A549 (cell line): ENCODE data around the gene FBN2. TPM values are rescaled to one million over a fixed set of nuclear protein-coding genes. Genes with fewer than 3 reads are reported as not detected.

ENCODE experiments used
- ATAC-seq, 2 experiments: fragments of 200-7000 bp in 1 of 2; fragments of >200 bp in 1 of 2; cut with Nextera tagmentation in 1 of 2; cut with Tn5 transposase in 1 of 2; 3 replicates each; pipeline versions ENCODE4 v1.8.0 to v1.9.1; 2018 to 2020; ENCODE audit warnings: mild to moderate bottlenecking in 1 of 2, moderate library complexity in 1 of 2
- CTCF ChIA-PET: fragments of 300-600 bp; sonication (Branson Sonifier 250); formaldehyde crosslinking; extraction: SDS; loops from one replicate; lab custom pipeline; 2021; ENCODE audit warnings: antibody characterized with exemption, inconsistent platforms; lab: Yijun Ruan, JAX
- POLR2A ChIA-PET: fragments of 350-600 bp; formaldehyde crosslinking; extraction: SDS; loops from one replicate; lab custom pipeline; 2021; ENCODE audit warnings: antibody characterized with exemption, inconsistent platforms; lab: Yijun Ruan, JAX
- DNase-seq, 2 experiments: peaks; one replicate each; pipeline versions ENCODE4 v3.0.0 to v3.0.0-alpha.2; 2011 to 2016; ENCODE audit warnings: low read depth in 1 of 2, low spot score in 1 of 2
- FAIRE-seq: peaks from 2 replicates; lab custom pipeline; 2011; peaks lifted over from hg19 to GRCh38; lab: Jason Lieb, UNC
- H3K27ac ChIP-seq, 2 experiments: fragments of >200 bp; sonication (Bioruptor Twin); formaldehyde crosslinking; 3 replicates each; pipeline ENCODE4 v1.5.1; 2016 to 2017
- H3K4me1 ChIP-seq: fragments of >200 bp; sonication (Bioruptor Twin); formaldehyde crosslinking; 3 replicates; pipeline ENCODE4 v1.6.1; 2016
- H3K4me2 ChIP-seq: fragments of >200 bp; sonication (Bioruptor Twin); formaldehyde crosslinking; 3 replicates; pipeline ENCODE4 v1.6.1; 2016
- H3K4me3 ChIP-seq: fragments of >200 bp; sonication (Bioruptor Twin); formaldehyde crosslinking; 3 replicates; pipeline ENCODE4 v1.5.1; 2016
- H3K9me3 ChIP-seq: fragments of >200 bp; sonication (Bioruptor Twin); formaldehyde crosslinking; 3 replicates; pipeline ENCODE4 v1.6.1; 2016
- CHD4 ChIP-seq: fragments of 200-600 bp; sonication (generic); IDR thresholded peaks from 2 replicates; pipeline ENCODE4 v1.6.1; 2016; ENCODE audit warnings: antibody characterized with exemption, mild to moderate bottlenecking, borderline replicate concordance
- E2F6 ChIP-seq: IDR thresholded peaks from 2 replicates; pipeline ENCODE4 v1.6.1; 2012; ENCODE audit warnings: low read depth, borderline replicate concordance
- EHF ChIP-seq: fragments of 250-450 bp; sonication (Bioruptor Pico); IDR thresholded peaks from 2 replicates; pipeline ENCODE4 v1.5.0; 2020; ENCODE audit warnings: mild to moderate bottlenecking
- ELK1 ChIP-seq: fragments of 150-350 bp; IDR thresholded peaks from 2 replicates; pipeline ENCODE4 v1.6.1; 2014; ENCODE audit warnings: low read depth, mild to moderate bottlenecking, low read length
- EP300 ChIP-seq, 2 experiments: fragments of >200 bp; sonication (Bioruptor Twin); formaldehyde crosslinking; IDR thresholded peaks; 2 replicates in 1 of 2; 3 replicates in 1 of 2; pipeline ENCODE4 v1.6.1; 2016 to 2017
- FOXS1 ChIP-seq: fragments of 250-450 bp; sonication (Bioruptor Pico); IDR thresholded peaks from 2 replicates; pipeline ENCODE4 v1.5.0; 2020; ENCODE audit warnings: mild to moderate bottlenecking, moderate library complexity
- HDAC2 ChIP-seq: fragments of 200-600 bp; sonication (generic); IDR thresholded peaks from 2 replicates; pipeline ENCODE4 v1.6.1; 2016
- HEYL ChIP-seq: fragments of 250-450 bp; sonication (Bioruptor Pico); IDR thresholded peaks from 2 replicates; pipeline ENCODE4 v1.8.0; 2021; ENCODE audit warnings: mild to moderate bottlenecking, moderate library complexity
- HOXA7 ChIP-seq: fragments of 250-450 bp; sonication (Bioruptor Pico); IDR thresholded peaks from 2 replicates; pipeline ENCODE4 v1.5.0; 2020; ENCODE audit warnings: mild to moderate bottlenecking, moderate library complexity
- KDM1A ChIP-seq: fragments of 200-600 bp; sonication (generic); IDR thresholded peaks from 2 replicates; pipeline ENCODE4 v1.6.1; 2016; ENCODE audit warnings: low read depth, mild to moderate bottlenecking
- MYC ChIP-seq: IDR thresholded peaks from 2 replicates; pipeline ENCODE4 v1.6.1; 2012; ENCODE audit warnings: mild to moderate bottlenecking, inconsistent platforms, low read length, improper control_type of control experiment, borderline replicate concordance
- RFX5 ChIP-seq: fragments of 450-650 bp; IDR thresholded peaks from 2 replicates; pipeline ENCODE4 v1.7.1; 2014; ENCODE audit warnings: antibody characterized with exemption, mild to moderate bottlenecking, moderate library complexity
- SMC3 ChIP-seq: fragments of >200 bp; sonication (Bioruptor Twin); formaldehyde crosslinking; IDR thresholded peaks from 3 replicates; pipeline ENCODE4 v1.6.1; 2018; ENCODE audit warnings: inconsistent platforms
- TP53 ChIP-seq: fragments of 250-450 bp; sonication (Bioruptor Pico); IDR thresholded peaks from 2 replicates; pipeline ENCODE4 v1.5.0; 2021; ENCODE audit warnings: mild to moderate bottlenecking, moderate library complexity
- ZFP36 ChIP-seq: fragments of 450-650 bp; IDR thresholded peaks from 2 replicates; pipeline ENCODE4 v1.6.1; 2014; ENCODE audit warnings: borderline replicate concordance; ENCODE audit not compliant: partially characterized antibody
- WGBS: methylation state at CpG from one replicate; pipeline ENCODE4 v1.1.6; 2017; ENCODE audit errors: missing lambda C conversion rate; 5-methylcytosine and 5-hydroxymethylcytosine counted together
- polyA plus RNA-seq, 4 experiments: library from polyadenylated mRNA; depleted of rRNA in 3 of 4; stranded (reverse); fragments of >200 nt; fragmentation: RNase III in 1 of 4; extraction: RNeasy Plus Mini Kit Qiagen cat#74134 plus additional on column Dnase treatment in 1 of 4; gene quantifications; 2 replicates in 3 of 4; 3 replicates in 1 of 4; pipeline ENCODE4 v1.2.3, GENCODE V29; 2011 to 2017
- TF ChIP-seq, protein P1 (sequence below): fragments of >200 bp; sonication (Bioruptor Twin); formaldehyde crosslinking; IDR thresholded peaks from 2 replicates; pipeline ENCODE4 v1.6.1; 2016
- TF ChIP-seq, protein P2 (sequence below): fragments of 200-600 bp; sonication (generic); IDR thresholded peaks from 2 replicates; pipeline ENCODE4 v1.6.1; 2016; ENCODE audit warnings: antibody characterized with exemption, mild to moderate bottlenecking, moderate library complexity
- TF ChIP-seq, protein P3 (sequence below): fragments of >200 bp; sonication (Bioruptor Twin); formaldehyde crosslinking; IDR thresholded peaks from 3 replicates; pipeline ENCODE4 v1.6.1; 2016

FBN2 gene
- polyA plus RNA-seq, 2 of the 4 experiments (the other 2 are of a cell fraction): 22.2 to 22.7 TPM

GRCh38 chr5:128243958-128244582 lies 294.0 kb downstream of the FBN2 start:
- no peak for ATAC-seq
- POLR2A ChIA-PET: no interaction called here
- no peak overlapping the region for H3K4me3 ChIP-seq
- H3K4me2 ChIP-seq: no peak overlapping the region
- no peaks in the 10 kb centered on the region for H3K9me3 ChIP-seq
- 29% methylated on average over 3 of the region's 3 CpGs for WGBS
- H3K27ac ChIP-seq: no peak overlapping the region
- CTCF ChIA-PET: no interaction called here
- TF ChIP-seq ZFP36 (no peak), E2F6 (no peak), HDAC2 (no peak), EP300 (IDR thresholded peaks at IDR 0.05) (no peak), SMC3 (no peak), HOXA7 (CRISPR knock-in tag) (no peak)
- TF ChIP-seq, protein P1, sequence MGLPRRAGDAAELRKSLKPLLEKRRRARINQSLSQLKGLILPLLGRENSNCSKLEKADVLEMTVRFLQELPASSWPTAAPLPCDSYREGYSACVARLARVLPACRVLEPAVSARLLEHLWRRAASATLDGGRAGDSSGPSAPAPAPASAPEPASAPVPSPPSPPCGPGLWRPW: no peak
- TF ChIP-seq, protein P2, sequence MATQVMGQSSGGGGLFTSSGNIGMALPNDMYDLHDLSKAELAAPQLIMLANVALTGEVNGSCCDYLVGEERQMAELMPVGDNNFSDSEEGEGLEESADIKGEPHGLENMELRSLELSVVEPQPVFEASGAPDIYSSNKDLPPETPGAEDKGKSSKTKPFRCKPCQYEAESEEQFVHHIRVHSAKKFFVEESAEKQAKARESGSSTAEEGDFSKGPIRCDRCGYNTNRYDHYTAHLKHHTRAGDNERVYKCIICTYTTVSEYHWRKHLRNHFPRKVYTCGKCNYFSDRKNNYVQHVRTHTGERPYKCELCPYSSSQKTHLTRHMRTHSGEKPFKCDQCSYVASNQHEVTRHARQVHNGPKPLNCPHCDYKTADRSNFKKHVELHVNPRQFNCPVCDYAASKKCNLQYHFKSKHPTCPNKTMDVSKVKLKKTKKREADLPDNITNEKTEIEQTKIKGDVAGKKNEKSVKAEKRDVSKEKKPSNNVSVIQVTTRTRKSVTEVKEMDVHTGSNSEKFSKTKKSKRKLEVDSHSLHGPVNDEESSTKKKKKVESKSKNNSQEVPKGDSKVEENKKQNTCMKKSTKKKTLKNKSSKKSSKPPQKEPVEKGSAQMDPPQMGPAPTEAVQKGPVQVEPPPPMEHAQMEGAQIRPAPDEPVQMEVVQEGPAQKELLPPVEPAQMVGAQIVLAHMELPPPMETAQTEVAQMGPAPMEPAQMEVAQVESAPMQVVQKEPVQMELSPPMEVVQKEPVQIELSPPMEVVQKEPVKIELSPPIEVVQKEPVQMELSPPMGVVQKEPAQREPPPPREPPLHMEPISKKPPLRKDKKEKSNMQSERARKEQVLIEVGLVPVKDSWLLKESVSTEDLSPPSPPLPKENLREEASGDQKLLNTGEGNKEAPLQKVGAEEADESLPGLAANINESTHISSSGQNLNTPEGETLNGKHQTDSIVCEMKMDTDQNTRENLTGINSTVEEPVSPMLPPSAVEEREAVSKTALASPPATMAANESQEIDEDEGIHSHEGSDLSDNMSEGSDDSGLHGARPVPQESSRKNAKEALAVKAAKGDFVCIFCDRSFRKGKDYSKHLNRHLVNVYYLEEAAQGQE: no peak
- DNase-seq: no peak
- no peaks in the 10 kb centered on the region for H3K4me1 ChIP-seq
- FAIRE-seq: no peak

GRCh38 chr5:128241051-128241695 lies 296.9 kb downstream of the FBN2 start:
- FAIRE-seq (no peak), DNase-seq (no peak), ATAC-seq (no peak)
- no peaks in the 10 kb centered on the region for H3K4me1 ChIP-seq
- WGBS: 61% methylated on average over 2 of the region's 2 CpGs
- ChIA-PET POLR2A (no interaction called here), CTCF (interaction anchor here (0.7 kb wide), 1 partner anchor 496 kb away, joined by 3 read pairs; no protein-coding TSS in a partner anchor)
- no peak overlapping the region for H3K4me3 ChIP-seq
- H3K27ac ChIP-seq: no peak overlapping the region
- H3K4me2 ChIP-seq: no peak overlapping the region
- no peaks in the 10 kb centered on the region for H3K9me3 ChIP-seq
- TF ChIP-seq CHD4 (no peak), KDM1A (no peak), E2F6 (no peak), EHF (CRISPR knock-in tag) (no peak), RFX5 (no peak), SMC3 (no peak), ELK1 (no peak), MYC (no peak), FOXS1 (CRISPR knock-in tag) (no peak), TP53 (CRISPR knock-in tag) (no peak), HEYL (CRISPR knock-in tag) (no peak)
- TF ChIP-seq, protein P3, sequence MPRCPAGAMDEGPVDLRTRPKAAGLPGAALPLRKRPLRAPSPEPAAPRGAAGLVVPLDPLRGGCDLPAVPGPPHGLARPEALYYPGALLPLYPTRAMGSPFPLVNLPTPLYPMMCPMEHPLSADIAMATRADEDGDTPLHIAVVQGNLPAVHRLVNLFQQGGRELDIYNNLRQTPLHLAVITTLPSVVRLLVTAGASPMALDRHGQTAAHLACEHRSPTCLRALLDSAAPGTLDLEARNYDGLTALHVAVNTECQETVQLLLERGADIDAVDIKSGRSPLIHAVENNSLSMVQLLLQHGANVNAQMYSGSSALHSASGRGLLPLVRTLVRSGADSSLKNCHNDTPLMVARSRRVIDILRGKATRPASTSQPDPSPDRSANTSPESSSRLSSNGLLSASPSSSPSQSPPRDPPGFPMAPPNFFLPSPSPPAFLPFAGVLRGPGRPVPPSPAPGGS: no peak
- TF ChIP-seq, all 56 proteins: peak for 0
